Calu3 (cell line): ENCODE measurements around the gene TMEM198. TPM values are rescaled to one million over a fixed set of nuclear protein-coding genes. Genes with fewer than 3 reads are reported as not detected.

ENCODE experiments used
- BruUV-seq: library from RNA; stranded (reverse); fragments of 400-500 nt; replicated peaks from 2 replicates; lab custom pipeline; 2021; lab: Mats Ljungman, UMichigan
- CTCF ChIA-PET: fragments of 300-600 bp; sonication (Branson Sonifier 250); formaldehyde crosslinking; loops from one replicate; lab custom pipeline; 2022; ENCODE audit warnings: antibody characterized with exemption; lab: Charles Lee
- DNase-seq: peaks from one replicate; pipeline ENCODE4 v3.0.0; 2022
- H3K27ac Mint-ChIP-seq: one replicate; pipeline ENCODE4 v1.8.0; 2022; ENCODE audit warnings: mixed read lengths; ENCODE audit not compliant: unreplicated experiment
- H3K27me3 Mint-ChIP-seq: one replicate; pipeline ENCODE4 v1.8.0; 2022; ENCODE audit warnings: mixed read lengths; ENCODE audit not compliant: unreplicated experiment
- H3K36me3 Mint-ChIP-seq: one replicate; pipeline ENCODE4 v1.8.0; 2022; ENCODE audit warnings: mild to moderate bottlenecking, moderate library complexity, mixed read lengths; ENCODE audit not compliant: insufficient read depth, unreplicated experiment
- H3K4me1 Mint-ChIP-seq: one replicate; pipeline ENCODE4 v1.8.0; 2022; ENCODE audit warnings: mild to moderate bottlenecking, low read depth, mixed read lengths; ENCODE audit not compliant: unreplicated experiment
- H3K4me3 Mint-ChIP-seq: one replicate; pipeline ENCODE4 v1.8.0; 2022; ENCODE audit warnings: mild to moderate bottlenecking, low read depth, moderate library complexity, mixed read lengths; ENCODE audit not compliant: unreplicated experiment
- H3K9me3 Mint-ChIP-seq: one replicate; pipeline ENCODE4 v1.8.0; 2022; ENCODE audit warnings: low read depth, mixed read lengths; ENCODE audit not compliant: unreplicated experiment
- CTCF ChIP-seq: fragments of 200-600 bp; IDR thresholded peaks from one replicate; pipeline ENCODE4 v1.8.0; 2022; ENCODE audit warnings: antibody characterized with exemption; ENCODE audit not compliant: unreplicated experiment
- intact Hi-C: fragments of 100-400 bp; cut with micrococcal nuclease; formaldehyde crosslinking; loops from one replicate; pipeline ENCODE4 v1.10.0; 2022; ENCODE audit not compliant: unreplicated experiment
- total RNA-seq: library from RNA; stranded (reverse); gene quantifications from 2 replicates; pipeline ENCODE4 v1.2.3, GENCODE V29; 2022

The TMEM198 gene
- total RNA-seq, 1 experiment from 2014 or later = 5.9 TPM

GRCh38 chr2:219538504-219538951 is 5.3 kb upstream of the TMEM198 start:
- intact Hi-C loops = no loop called here
- H3K4me3 Mint-ChIP-seq = no peak overlapping the region
- H3K9me3 Mint-ChIP-seq = no peaks in the 10 kb centered on the region
- DNase-seq = no peak
- no TSS peak for BruUV-seq
- H3K36me3 Mint-ChIP-seq = peaks cover 60% of the 10 kb centered on the region
- no peak for TF ChIP-seq CTCF
- CTCF ChIA-PET = interaction anchor here (0.6 to 1.7 kb wide), 3 partner anchors 9 to 565 kb away, joined by 4 to 5 read pairs (median 5); no protein-coding TSS in a partner anchor
- H3K27ac Mint-ChIP-seq = no peak overlapping the region
- peaks cover 27% of the 10 kb centered on the region for H3K4me1 Mint-ChIP-seq
- peaks cover 6% of the 10 kb centered on the region for H3K27me3 Mint-ChIP-seq

GRCh38 chr2:219538956-219539788 is 4.7 kb upstream of the TMEM198 start:
- no TSS peak for BruUV-seq
- intact Hi-C loops = no loop called here
- CTCF ChIA-PET = interaction anchor here (0.7 to 1.7 kb wide), 2 partner anchors 10 to 17 kb away, joined by 4 to 5 read pairs; no protein-coding TSS in a partner anchor
- Mint-ChIP-seq H3K4me3 (no peak overlapping the region), H3K27me3 (peaks cover under 1% of the 10 kb centered on the region), H3K4me1 (peaks cover 27% of the 10 kb centered on the region), H3K36me3 (peaks cover 66% of the 10 kb centered on the region), H3K9me3 (no peaks in the 10 kb centered on the region), H3K27ac (no peak overlapping the region)
- DNase-seq = no peak
- TF ChIP-seq CTCF = no peak

GRCh38 chr2:219539926-219540678 is 3.7 kb upstream of the TMEM198 start:
- peaks cover 9% of the 10 kb centered on the region for H3K27me3 Mint-ChIP-seq
- no TSS peak for BruUV-seq
- TF ChIP-seq CTCF = no peak
- CTCF ChIA-PET = interaction anchor here (1.1 to 1.7 kb wide), 2 partner anchors 10 to 149 kb away, joined by 5 read pairs; no protein-coding TSS in a partner anchor
- no peaks in the 10 kb centered on the region for H3K9me3 Mint-ChIP-seq
- H3K27ac Mint-ChIP-seq = no peak overlapping the region
- H3K4me3 Mint-ChIP-seq = no peak overlapping the region
- H3K36me3 Mint-ChIP-seq = peaks cover 75% of the 10 kb centered on the region
- intact Hi-C loops = loop anchor here (5.0 kb wide), 1 partner anchor 102 kb away; no protein-coding TSS in a partner anchor
- DNase-seq = no peak
- peaks cover 37% of the 10 kb centered on the region for H3K4me1 Mint-ChIP-seq

- peak overlapping the region; percentile 91 for H3K4me3 Mint-ChIP-seq
- intact Hi-C loops = loop anchor here (1.0 to 5.0 kb wide), 2 partner anchors 101 to 148 kb away; no protein-coding TSS in a partner anchor
- CTCF ChIA-PET = interaction anchor here (0.6 to 1.1 kb wide), 4 partner anchors 9 to 247 kb away, joined by 3 to 5 read pairs (median 4); partner anchors contain the start of gene OBSL1
- no peak for DNase-seq
- no peaks in the 10 kb centered on the region for H3K9me3 Mint-ChIP-seq
- peak overlapping the region; percentile 28 for H3K27ac Mint-ChIP-seq
- peaks cover 18% of the 10 kb centered on the region for H3K27me3 Mint-ChIP-seq
- H3K36me3 Mint-ChIP-seq = peaks cover 71% of the 10 kb centered on the region
- no TSS peak for BruUV-seq
- no peak for TF ChIP-seq CTCF
- peaks cover 38% of the 10 kb centered on the region for H3K4me1 Mint-ChIP-seq
Measured at GRCh38 chr2:219540784-219541504, 2.9 kb upstream of the TMEM198 start.
